NCI-H774 (cell line): ENCODE measurements around the gene MPIG6B.

Experiments
- DNase-seq: peaks from one replicate; lab custom pipeline; 2025; lab: John Stamatoyannopoulos, UW

The MPIG6B gene

GRCh38 chr6:31721351-31722020 lies 1.7 kb upstream of the MPIG6B start, which contains the start of gene LY6G6C:
Gene LY6G6C (minus strand): TSS chr6:31721746. CDS start chr6:31721679, 67 bp downstream.
- no peak for DNase-seq

DNA sequence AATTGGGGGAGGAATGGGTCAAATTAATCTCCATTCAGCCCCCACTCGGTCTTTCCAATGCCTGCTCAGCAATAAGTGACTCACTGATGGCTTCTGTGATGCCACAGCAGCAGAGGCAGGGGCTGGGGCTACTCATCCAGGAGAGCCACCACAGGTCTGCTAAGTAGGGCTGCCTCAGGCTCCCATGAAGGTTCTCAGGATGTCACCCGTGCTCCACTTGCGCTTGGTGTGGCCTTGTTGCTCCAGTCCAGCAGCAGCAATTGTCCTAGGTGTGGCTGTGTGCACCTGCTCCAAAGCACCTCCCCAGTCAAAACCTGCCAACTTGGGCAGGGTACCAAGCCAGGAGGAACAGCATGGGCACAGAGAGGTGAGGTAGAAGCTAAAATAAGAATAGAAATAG lies 1.0 kb upstream of the MPIG6B start:
- DNase-seq = no peak

DNA sequence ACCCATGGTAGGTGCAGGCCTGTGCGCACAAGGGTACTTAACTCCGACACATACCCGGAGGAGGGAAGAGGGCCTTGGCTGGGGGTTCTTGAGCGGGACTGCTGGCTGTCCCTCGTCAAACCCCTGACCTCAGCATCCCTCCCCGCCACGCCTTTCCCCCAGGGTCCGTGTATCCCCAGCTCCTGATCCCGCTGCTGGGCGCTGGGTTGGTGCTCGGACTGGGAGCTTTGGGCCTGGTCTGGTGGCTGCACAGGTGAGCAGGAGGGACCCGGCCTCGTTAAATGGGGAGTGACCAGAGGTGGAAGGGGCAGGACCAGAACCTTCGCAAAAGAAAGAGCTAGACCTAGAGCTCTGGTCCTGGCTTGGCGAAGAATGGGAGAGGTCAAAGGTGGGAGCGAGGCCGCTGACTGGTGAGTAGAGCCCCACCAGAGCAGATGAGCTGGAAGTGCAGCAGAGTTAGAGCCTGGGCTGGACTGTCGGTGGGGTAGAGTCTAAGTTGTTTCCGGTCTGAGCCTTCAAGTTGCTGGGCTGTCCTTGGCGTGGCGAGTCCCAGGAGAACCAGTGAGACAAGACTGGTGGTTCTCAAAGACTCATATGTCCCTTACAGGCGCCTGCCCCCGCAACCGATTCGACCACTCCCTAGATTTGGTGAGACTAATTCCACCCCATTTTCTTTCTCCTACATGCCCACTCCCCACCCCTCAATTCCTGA lies 963 bp downstream of the MPIG6B start:
- DNase-seq = no peak

DNA sequence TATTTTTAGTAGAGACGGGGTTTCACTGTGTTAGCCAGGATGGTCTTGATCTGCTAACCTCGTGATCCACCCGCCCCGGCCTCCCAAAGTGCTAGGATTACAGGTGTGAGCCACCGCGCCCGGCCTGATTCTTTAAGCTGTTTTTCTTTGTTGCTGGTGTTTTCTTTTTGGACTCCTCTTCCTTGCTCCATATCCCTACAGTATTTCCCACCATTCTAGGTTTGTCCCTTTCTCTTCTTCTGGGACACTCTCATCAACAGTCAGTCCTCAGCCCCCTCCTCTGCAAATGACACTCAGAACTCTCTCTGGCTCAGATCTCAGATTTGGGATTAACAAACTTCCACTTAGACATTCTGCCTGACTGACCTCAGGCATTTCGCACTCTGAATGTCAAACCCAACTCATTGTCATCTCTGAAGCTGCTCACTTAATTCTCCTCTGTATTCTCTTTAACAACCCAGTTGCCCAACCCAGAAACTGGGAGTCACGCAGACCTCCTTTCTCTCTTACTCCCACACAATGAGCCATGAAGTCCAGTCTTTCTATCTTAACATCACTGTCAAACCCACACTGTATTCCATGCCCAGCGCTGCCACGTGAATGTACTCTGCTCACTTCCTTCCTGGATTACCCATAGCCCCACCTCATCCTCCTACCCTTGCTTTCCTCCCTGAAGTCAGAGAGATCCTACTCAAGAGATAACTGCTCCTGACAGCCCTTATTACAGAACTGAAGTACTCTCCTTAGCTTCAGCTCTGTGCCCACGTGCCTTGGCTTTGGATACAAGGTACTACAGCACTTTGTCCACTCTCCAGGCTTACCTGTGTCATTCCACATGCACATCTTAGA lies 2.6 kb downstream of the MPIG6B start:
- DNase-seq = no peak

DNA sequence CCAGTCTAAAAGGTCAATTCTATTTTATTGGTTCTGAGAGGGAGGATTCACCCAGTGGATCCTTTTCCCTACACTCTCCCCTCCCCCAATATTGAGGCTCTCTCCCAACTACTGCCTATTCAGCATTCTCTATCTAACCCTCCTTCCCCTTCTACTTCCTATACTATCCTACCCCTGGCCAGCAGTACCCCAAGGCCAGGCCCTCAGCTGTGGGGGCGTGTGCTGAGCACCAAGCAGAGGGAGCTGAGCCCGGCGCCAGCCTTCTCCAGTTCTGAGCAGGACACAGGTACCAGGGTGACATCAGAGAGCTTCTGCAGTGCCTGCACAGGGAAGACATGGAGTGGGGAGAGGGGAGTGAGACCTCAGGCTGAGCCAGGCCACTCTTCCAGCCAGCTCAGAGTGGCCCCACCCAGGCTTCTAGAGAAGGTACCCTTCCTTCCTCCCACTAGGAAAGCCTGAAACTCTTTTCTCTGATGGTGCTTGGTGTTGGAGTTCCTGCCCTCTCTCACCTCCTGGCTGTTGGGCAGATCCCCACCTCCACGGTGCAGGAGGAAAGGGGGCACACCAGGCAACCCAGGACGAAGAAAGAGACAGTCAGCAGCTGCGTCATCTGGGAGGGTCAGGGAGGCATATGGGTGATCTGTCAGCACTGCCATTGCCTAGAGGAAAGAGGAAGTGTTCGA lies 4.0 kb downstream of the MPIG6B start:
- DNase-seq = no peak

DNA sequence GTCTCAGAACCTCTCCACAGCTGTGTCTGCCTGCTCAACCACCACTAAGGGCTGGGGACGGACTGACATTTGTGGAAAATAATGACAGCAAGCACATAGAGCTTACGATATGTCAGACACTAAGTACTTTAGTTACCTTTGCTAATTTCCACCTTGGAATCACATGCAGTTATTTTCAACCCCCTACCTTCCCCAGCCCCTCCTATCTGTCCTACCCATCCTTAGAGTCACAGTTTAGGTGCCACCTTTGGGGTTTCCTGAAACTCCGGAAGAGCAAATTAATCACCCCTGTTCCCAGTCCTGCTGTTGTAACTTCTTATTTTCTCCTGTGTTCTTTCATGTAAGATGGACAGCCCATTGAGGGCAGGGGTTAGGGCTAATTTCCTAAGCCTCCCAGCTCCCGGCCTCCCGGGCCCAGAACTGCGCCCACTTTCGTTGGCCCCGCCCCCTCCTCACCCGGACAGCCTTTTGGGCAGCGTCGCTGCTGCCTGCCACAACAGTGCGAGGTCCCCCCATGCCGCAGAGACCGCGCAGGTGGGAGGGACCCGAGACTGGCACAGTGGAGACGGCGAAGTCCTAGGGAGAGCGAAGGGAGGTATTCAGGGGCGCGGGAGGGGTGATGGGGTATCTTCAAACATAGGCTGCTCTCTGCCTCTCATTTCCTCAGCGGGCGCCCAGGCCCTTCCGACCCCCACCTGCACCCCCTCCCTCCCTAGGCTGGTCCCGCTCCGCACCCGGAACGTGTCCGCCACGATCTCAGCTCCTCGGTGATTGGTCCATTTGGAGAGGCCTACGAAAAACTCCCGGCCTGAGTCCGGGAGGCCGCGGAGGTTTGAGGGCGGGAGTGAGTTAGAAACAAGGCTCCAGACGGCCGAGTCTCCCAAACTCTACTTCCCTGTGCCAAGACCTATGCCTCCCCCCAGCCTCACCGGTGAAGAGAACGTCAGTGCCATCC lies 4.8 kb downstream of the MPIG6B start:
- DNase-seq = no peak

- DNase-seq = no peak
These were observed 5.8 kb downstream of the MPIG6B start, which contains the start of gene DDAH2 for GRCh38 chr6:31728767-31729514. Gene DDAH2 (minus strand): TSS chr6:31729299. CDS start chr6:31729161, 138 bp downstream.

DNA sequence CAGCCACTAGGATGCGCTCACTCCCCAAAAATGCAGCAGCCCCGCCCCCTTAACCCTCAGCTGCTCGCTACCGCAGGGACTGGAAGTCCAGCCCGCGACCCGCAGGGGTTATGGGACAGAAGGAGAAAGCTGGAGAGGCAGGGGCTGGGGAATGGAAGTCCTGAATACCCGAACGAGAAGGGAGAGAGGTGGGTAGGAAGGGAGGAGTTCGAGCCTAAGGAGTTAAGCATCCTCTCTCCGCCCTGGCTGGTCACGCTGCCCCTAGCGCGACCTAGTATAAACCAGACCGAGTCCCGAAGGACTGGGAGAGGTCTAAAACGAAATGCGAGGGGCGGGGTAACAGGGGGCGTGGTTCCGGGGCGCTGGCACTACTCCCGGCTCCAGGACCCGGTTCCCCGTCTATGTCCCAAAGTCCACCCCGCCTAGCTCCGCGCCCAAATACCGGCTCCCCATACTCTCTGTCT lies 6.4 kb downstream of the MPIG6B start:
- peak; percentile 65 for DNase-seq

GRCh38 chr6:31729979-31730630 lies 6.9 kb downstream of the MPIG6B start:
- peak; percentile 38 for DNase-seq

DNA sequence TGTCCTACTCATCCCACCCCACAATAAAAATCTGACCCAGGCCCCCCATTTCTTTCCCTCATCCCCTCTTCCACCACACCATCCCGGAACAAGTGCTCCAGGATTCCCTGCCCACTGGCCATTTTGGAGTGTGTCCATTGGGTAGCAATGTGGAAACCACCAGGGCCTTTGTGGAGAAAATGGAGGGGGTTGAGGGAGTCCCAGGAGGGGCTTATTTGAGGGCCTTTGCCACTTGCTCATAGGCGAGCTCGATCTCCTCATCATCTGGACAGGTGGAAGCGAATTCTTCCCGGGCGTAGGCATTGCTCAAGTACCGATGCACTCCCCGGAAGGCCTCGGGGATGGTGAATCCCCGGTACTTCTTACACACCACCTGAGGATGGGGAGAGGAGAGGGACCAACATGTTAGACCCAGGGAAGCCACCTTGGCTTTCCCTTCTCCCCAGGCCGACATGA lies 7.5 kb downstream of the MPIG6B start:
- DNase-seq = no peak

GRCh38 chr6:31732029-31732428 lies 8.9 kb downstream of the MPIG6B start:
- DNase-seq = no peak

DNA sequence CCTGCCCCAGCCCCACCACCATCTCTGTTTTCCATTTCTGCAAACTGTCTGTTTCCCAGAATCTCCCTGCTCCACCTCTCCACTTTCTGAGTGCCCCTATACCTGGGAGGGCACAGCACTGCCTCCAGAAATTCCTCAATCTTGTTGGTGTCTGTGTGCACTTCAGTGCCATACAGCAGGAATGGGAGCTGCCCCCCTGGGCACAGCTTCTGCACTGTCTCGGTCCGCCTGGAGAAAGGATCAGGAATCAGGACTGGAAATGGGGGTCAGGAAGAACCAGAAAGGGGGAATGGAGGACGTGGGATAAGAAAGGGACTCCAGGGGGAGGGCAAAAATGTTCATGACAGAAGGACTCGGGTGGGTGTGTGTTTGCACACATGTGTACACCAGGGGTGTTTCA lies 10.6 kb downstream of the MPIG6B start:
- no peak for DNase-seq

GRCh38 chr6:31734247-31734820 lies 11.2 kb downstream of the MPIG6B start:
- no peak for DNase-seq

- no peak for DNase-seq
These were observed 11.7 kb downstream of the MPIG6B start for GRCh38 chr6:31734821-31735406.

GRCh38 chr6:31736021-31736767 lies 13.0 kb downstream of the MPIG6B start, which contains the start of gene CLIC1:
Gene CLIC1 (minus strand): TSS chr6:31736530. CDS start chr6:31736300, 230 bp downstream.
- peak; percentile 52 for DNase-seq

DNA sequence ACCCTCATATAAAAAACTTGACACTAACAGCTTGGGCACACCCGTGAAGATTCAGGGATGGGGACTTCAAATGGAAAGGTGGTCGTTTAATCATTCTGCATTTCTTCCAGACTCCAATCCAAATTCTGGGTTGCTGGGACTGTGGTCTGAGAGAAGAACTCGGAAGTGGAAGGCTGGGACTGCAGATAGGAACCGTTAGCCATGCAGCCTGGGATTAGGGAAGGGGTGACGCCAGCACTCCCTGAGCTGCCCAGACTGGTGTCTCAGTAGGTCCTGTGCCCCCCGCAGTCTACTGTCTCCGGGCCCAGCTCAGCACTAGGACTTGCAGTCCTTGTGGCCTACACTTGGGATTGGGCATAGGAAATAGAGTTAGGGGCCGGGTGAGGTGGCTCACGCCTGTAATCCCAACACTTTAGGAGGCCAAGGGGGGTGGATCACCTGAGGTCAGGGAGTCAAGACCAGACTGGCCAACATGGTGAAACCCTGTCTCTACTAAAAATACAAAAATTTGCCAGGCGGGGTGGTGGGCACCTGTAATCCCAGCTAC lies 13.7 kb downstream of the MPIG6B start:
- DNase-seq = no peak

GRCh38 chr6:31737315-31737990 lies 14.3 kb downstream of the MPIG6B start:
- DNase-seq = peak; percentile 30
